Omental fat pad (tissue), 4 donors: ENCODE data around the gene QPRT. TPM values are rescaled to one million over a fixed set of nuclear protein-coding genes. Genes with fewer than 3 reads are reported as not detected.
"Not testable (repeated sequence)": the region's sequence is repeated elsewhere in the genome, so short reads cannot be mapped to it uniquely, and the experiment has no call there.

Experiments
- ATAC-seq: fragments of 150-250 bp; one replicate; pipeline ENCODE4 v1.9.1; 2016; ENCODE audit warnings: mild to moderate bottlenecking, moderate library complexity; ENCODE audit not compliant: low FRiP score
- DNase-seq: peaks from one replicate; pipeline ENCODE4 v3.0.0-alpha.2; 2019; ENCODE audit warnings: low spot score
- CTCF ChIP-seq, 3 donors: fragments of 450-650 bp; IDR thresholded peaks; one replicate each; pipeline ENCODE4 v1.5.1; 2016 to 2017; ENCODE audit warnings: antibody characterized with exemption in 3 of 3, mild to moderate bottlenecking in 3 of 3, moderate library complexity in 2 of 3
- total RNA-seq, 4 donors: library from RNA; depleted of rRNA; stranded (reverse); fragments of >200 nt; gene quantifications; one replicate each; pipeline ENCODE4 v1.1.0, GENCODE V29; 2016

QPRT gene
- total RNA-seq, 4 donors from 2014 or later = 6.1 to 27.1 (median 8.5) TPM

GRCh38 chr16:29701214-29701555 lies 22.2 kb downstream of the QPRT start:
- no peak for TF ChIP-seq CTCF (IDR thresholded peaks at IDR 0.05)

GRCh38 chr16:29702269-29702668 lies 23.3 kb downstream of the QPRT start:
- no peak for DNase-seq
- TF ChIP-seq CTCF (IDR thresholded peaks at IDR 0.05) = no peak

More at GRCh38 chr16:29701214-29701555, 22.2 kb downstream of the QPRT start:
- ATAC-seq = no peak
- DNase-seq = no peak

GRCh38 chr16:29705030-29705429 lies 26.1 kb downstream of the QPRT start:
- no peak for DNase-seq
- no peak for TF ChIP-seq CTCF (IDR thresholded peaks at IDR 0.05)
- ATAC-seq = no peak

More at GRCh38 chr16:29702269-29702668, 23.3 kb downstream of the QPRT start:
- ATAC-seq = no peak

- not testable (repeated sequence) for ATAC-seq, DNase-seq
These were observed 28.2 kb downstream of the QPRT start for GRCh38 chr16:29707160-29707559.

- TF ChIP-seq CTCF (IDR thresholded peaks at IDR 0.05) = no peak
- DNase-seq = no peak
- ATAC-seq = no peak
These were observed 30.1 kb downstream of the QPRT start for GRCh38 chr16:29708917-29709600.

GRCh38 chr16:29709657-29710056 lies 30.7 kb downstream of the QPRT start:
- not testable (repeated sequence) for DNase-seq, ATAC-seq

GRCh38 chr16:29710227-29711219 lies 31.5 kb downstream of the QPRT start:
- peak in 1 of 3 donors; percentile 55 for TF ChIP-seq CTCF (IDR thresholded peaks at IDR 0.05)
- ATAC-seq (peak; percentile 94), DNase-seq (no peak)

- DNase-seq (no peak), ATAC-seq (no peak)
- no peak for TF ChIP-seq CTCF (IDR thresholded peaks at IDR 0.05)
These were observed 33.8 kb downstream of the QPRT start for GRCh38 chr16:29712809-29713208.
